ENCODE data around the gene CFAP73. TPM values are rescaled to one million over a fixed set of nuclear protein-coding genes. Genes with fewer than 3 reads are reported as not detected.

Gene CFAP73
- total RNA-seq, 1 experiment from 2014 or later = not detected

DNA sequence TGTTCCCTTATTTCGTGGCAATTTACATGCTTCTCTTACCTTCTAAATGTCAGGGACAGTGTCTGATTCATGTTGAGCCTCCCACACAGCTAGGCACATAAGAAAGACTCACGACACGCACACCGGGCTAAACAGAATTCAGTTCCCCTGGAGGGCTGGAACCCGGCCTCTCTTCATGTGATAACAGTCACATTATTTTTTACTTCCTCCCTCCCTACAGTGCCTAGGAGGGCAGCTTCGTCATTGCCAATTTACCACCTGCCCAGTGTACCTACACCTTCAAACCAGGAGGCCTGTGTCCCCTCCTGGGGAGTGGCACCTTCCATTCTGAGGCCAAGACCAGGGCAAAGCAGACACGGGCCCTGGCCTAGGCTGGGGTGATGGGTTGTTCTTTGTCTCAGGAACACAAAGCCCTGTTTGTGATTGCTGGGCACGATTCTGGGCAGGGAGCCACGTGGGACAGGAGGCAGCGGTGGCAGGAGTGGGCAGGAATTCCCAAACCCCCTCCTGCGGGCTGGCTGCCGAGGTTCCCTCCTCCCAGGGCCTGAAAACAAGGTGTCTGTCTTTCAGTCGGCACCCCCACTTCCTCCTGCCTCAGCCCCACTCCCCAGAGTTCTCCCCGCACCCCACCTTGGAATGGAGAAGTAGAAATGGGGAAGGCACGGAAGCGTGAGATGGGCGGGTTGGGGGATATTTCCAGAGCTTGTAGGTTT is 7.2 kb upstream of the CFAP73 start:
- DNase-seq (ENCODE audit: low read depth) = peak; percentile 37

- no peak for DNase-seq (ENCODE audit: low read depth)
These were observed 6.6 kb upstream of the CFAP73 start for GRCh38 chr12:113142886-113143332.

- no peak for DNase-seq (ENCODE audit: low read depth)
These were observed 5.6 kb upstream of the CFAP73 start for GRCh38 chr12:113143959-113144358.

- no peak for DNase-seq (ENCODE audit: low read depth)
These were observed 4.7 kb upstream of the CFAP73 start for GRCh38 chr12:113144806-113145205.

GRCh38 chr12:113145720-113146551 is 3.6 kb upstream of the CFAP73 start:
- DNase-seq (ENCODE audit: low read depth) = no peak

DNA sequence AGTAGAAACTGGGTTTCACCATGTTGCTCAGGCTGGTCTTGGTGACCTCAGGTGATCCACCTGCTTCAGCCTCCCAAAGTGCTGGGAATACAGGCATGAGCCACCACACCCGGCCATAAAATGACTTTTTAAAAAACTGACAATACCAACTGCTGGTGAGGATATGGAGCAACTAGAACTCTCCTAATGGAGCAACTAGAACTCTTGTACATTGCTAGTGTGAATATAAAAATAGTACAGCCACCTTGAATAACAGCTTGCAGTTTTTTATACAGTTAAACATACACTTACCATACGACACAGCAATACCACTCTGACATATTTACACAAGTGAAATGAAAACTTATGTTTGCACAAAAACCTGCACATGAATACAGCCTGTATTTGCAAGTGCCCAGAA is 2.5 kb upstream of the CFAP73 start:
- DNase-seq (ENCODE audit: low read depth) = no peak

- DNase-seq (ENCODE audit: low read depth) = no peak
These were observed 2.1 kb downstream of the CFAP73 start for GRCh38 chr12:113151655-113152054.

- DNase-seq (ENCODE audit: low read depth) = no peak
These were observed 2.8 kb downstream of the CFAP73 start for GRCh38 chr12:113152196-113152834.

DNA sequence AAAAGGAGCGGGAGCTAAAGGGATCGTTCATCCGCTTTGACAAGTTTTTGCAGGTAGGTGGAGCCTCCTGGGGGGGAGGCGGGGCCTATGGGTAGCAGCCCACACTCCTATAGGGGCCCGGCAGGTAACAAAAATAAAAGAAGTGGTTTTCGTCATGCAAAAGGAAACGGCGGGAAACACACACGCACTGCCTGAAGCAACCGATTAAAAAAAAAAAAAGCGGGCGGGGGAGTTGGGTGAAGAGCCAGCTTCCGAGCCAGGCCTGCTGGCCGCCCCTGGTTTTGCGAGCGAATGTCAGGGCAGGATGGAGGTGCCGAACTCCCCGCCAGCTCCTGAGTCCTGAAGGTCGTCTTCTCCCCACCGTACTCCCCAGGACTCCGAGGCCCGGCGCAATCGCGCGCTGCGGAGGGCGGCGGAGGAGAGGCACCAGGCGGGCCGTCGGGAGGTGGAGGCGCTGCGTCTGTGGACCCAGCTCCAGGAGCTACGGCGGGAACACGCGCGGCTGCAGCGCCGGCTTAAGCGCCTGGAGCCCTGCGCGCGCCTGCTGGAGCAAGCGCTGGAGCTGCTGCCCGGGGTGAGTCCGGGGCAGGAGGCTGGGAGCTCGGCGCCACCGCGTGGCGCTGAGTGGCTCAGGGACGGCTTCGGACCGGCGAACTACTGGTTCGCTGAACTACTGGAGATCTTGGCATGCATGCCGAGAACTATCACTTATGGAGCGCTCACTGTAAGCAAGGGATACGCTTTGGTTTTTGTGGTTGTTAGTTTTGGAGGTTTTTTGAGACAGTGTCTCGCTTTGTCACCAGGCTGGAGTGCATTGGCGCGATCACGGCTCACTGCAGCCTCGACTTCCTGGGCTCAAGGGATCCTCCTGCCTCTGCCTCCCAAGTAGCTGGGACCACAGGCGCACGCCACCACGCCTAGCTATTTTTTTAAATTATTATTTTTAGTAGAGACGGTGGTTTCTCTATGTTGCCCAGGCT is 3.6 kb downstream of the CFAP73 start:
- peak; percentile 91 for DNase-seq (ENCODE audit: low read depth)

DNA sequence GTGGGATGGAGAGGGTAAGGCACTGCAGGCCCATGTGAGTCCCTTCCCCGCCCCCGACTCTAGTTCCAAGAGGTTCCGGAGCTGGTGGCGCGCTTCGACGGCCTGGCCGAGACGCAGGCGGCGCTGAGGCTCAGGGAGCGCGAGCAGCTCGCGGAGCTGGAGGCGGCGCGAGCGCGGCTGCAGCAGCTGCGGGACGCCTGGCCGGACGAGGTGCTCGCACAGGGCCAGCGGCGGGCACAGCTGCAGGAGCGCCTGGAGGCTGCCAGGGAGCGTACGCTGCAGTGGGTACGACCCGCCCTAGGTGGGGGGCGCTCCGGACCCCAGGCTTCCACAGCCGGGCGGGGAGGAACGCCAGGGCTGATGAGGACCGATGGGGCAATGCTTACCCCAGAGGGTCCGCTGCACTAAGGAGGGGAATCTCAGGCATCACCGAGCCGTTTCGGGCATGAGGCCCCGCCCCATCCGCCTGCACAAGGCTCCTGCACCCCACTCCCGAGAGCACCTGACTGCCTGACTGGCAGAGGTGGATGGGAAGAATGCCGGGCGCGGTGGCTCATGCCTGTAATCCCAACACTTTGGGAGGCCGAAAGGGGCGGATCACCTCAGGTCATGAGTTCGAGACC is 4.9 kb downstream of the CFAP73 start:
- DNase-seq (ENCODE audit: low read depth) = peak; percentile 51

GRCh38 chr12:113155060-113155459 is 5.5 kb downstream of the CFAP73 start:
- DNase-seq (ENCODE audit: low read depth) = no peak

DNA sequence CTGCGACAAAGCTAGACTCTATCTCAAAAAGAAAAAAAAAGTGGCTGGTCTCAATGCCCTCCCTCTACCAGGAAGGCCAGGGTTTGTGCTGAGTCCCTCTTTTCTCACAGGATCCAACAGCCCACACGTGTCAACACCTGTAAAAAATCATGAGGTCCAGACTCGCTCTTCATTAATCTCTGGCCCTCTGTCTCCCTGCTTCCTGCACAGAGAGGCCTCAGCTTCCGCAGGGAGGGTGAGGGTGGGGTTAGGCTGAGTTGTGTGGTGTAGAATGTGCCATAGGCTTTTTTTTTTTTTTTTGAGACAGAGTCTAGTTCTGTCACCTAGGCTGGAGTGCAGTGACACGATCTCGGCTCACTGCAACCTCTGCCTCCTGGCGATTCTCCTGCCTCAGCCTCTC is 6.1 kb downstream of the CFAP73 start:
- DNase-seq (ENCODE audit: low read depth) = no peak

- DNase-seq (ENCODE audit: low read depth) = no peak
These were observed 7.8 kb downstream of the CFAP73 start for GRCh38 chr12:113157218-113157859.

- no peak for DNase-seq (ENCODE audit: low read depth)
These were observed 9.1 kb downstream of the CFAP73 start for GRCh38 chr12:113158439-113159203.

DNA sequence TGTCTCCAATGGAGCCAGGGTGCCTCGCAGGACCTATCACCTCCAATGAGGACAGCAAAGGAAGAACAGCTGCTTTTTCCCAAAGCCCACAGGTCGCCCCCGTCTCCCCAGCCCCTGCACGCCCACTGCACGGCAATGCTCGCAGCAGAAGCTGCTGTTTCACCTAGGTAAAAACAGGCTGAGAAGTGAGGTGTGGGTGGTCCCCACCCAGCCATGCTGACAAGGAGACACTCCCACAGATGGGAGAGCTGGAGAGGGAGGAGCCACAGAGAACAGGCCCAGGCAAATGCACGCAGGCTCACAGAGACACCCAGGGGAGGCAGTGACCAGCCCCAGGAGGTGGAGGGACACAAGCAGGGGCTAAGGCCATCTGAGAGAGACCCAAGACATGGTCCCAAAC is 10.4 kb downstream of the CFAP73 start:
- no peak for DNase-seq (ENCODE audit: low read depth)

DNA sequence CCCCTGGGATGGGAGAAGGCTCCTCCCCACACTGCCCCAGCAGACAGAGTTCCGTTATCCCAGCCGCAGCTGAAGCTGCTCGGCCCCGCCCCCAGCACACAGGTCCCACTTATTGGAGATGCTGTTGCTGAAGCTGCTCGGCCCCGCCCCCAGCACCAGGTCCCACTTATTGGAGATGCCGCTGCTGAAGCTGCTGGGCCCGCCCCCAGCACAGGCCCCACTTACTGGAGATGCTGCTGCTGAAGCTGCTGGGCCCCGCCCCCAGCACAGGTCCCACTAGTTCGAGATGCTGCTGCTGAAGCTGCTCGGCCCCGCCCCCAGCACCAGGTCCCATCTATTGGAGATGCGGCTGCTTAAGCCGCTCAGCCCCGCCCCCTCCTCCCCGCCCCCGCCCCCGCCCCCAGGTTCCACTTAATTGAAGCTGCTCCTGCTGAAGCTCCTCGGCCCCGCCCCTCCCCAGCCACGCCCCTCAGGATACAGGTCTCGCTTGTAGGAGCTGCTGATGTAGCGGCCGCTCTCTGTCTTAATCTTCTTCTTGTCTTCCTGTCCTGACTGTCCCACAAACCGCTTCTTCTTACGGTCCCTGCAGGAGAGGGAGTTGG is 12.0 kb downstream of the CFAP73 start:
- DNase-seq (ENCODE audit: low read depth) = peak; percentile 61

DNA sequence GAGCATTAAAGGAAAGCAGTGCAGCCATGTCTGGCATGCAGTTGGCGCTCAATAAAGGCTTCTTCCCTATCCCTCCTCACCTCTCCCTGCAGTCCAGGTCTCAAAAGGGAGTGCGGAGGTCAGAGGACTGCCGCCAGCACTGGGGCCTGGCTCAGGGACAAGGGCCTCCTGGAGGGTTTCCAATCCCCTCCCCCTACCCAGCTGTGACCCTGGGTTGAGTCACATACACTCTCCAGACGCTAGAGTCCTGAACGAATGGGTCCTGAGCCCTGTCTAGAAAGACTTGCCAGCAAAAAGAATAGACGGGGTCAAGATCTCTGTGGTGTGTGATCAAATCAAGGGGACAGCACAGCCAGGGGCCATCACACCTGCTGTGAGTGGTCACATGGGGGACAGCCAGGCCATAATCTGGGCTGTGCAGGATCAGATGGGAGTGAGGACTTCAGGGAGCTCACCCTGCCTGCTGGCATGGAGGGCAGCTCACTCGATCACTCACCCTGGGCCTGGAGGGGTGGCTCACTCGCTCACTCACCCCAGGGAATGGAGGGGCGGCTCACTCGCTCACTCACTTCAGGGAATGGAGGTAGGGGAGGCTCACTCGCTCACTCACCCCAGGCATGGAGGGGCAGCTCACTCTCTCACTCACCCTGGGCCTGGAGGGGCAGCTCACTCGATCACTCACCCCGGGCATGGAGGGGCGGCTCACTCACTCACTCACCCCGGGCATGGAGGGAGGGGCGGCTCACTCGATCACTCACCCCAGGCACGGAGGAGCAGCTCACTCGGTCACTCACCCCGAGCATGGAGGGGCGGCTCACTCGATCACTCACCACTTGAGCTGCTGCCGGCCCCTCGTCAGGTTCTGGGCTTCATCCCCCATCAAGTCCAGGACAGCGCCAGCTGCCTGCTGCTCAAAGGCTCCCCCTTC is 12.8 kb downstream of the CFAP73 start:
- DNase-seq (ENCODE audit: low read depth) = peak; percentile 48

- no peak for DNase-seq (ENCODE audit: low read depth)
These were observed 13.5 kb downstream of the CFAP73 start for GRCh38 chr12:113163030-113163360.
